GF-D8 (cell line): Measurements from ENCODE around the gene RNF220.
"Not testable (repeated sequence)": the region's sequence is repeated elsewhere in the genome, so short reads cannot be mapped to it uniquely, and the experiment has no call there.

Experiments used
- DNase-seq: peaks from one replicate; lab custom pipeline; 2025; lab: John Stamatoyannopoulos, UW

RNF220 gene

DNA sequence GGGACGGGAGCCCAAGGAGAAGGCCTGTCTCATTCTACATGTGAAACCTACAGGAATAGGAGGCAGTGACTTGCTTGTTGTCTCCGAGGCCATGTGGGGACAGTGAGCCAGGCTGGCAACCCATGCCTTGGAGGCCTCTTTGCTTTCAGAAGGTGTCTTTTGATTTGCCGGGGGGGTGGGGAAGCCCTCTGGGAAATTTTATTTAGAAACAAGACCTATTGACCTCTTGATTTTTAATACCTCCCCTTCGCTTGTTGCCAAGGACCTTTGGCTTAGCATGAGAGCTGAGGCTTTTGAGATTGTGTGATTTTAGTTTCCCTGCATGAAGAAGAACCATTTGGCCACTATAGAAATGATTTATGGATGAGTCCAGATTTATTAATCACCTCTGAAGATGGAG, 273.6 kb downstream of the RNF220 start:
- no peak for DNase-seq

- no peak for DNase-seq
These were observed 274.4 kb downstream of the RNF220 start for GRCh38 chr1:44679468-44679867.

- DNase-seq: peak; percentile 17
These were observed 277.1 kb downstream of the RNF220 start for GRCh38 chr1:44681905-44682882.

GRCh38 chr1:44682883-44683265, 277.8 kb downstream of the RNF220 start:
- no peak for DNase-seq

DNA sequence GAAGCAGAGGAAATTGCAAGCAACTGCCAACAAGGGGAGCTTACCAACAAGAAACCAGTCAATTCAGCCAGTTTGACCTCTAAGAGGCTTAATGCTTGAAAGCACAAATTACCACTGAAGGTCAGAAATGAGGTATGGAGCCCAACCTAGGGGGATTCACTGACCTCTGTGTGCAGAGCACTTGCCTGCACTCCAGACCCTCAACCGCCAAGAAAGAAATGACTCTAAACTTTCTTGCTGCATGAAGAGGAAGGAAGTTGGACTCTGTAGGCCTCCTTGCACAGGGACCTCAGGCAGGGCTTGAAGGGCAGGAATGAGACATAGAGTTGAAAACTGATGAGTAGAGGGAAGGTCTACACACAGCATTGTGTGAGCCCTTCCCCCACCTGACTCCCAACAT, 279.5 kb downstream of the RNF220 start:
- peak; percentile 85 for DNase-seq

DNA sequence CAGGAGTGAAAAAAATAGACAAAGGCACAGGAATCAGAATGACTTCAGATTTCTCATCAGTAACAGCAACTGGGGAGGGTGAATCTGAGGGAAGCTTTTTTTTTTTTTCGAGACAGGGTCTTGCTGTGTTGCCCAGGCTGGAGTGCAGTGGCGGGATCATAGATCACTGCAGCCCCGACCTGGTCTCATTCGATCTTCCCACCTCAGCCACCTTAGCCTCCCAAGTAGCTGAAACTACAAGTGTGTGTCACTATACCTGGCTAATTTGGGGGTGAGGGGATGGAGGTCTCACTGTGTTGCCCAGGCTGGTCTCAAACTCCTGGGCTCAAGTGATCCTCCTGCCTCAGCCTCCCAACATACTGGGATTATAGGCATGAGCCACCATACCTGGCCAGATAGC, 280.2 kb downstream of the RNF220 start:
- DNase-seq: no peak

DNA sequence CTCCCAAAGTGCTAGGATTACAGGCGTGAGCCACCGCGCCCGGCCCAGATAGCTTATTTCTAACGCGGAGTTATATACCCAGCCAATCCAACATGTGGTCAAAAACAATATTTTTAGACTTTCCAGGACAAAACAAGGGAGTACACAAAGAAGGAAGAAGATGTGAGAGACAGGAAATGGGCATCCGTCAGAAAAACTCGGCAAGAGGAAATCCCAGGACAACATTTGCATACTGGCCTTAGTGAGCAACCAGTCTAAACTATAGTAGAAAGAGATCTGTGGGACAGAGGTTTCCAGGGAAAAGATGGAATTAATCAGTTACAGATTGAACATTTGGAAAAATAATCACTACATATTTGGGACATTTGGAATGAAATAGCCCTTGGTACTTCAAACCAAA, 280.8 kb downstream of the RNF220 start:
- DNase-seq: no peak

- DNase-seq: no peak
These were observed 283.8 kb downstream of the RNF220 start for GRCh38 chr1:44688760-44689446.

DNA sequence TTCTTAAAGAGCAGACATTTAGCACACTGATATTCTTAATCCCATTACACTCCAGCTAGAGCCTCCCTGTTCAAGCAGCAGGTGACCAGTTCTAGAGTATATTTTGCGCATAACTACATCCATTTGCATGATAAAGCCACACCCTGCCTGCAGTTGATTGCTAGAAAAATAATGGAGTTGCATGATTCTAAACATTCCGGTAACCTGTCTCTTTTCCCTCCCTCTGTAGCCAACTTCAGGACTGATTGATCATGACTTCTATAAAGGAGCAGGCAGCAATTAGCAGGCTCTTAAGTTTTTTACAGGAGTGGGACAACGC, 284.4 kb downstream of the RNF220 start:
- DNase-seq: no peak

DNA sequence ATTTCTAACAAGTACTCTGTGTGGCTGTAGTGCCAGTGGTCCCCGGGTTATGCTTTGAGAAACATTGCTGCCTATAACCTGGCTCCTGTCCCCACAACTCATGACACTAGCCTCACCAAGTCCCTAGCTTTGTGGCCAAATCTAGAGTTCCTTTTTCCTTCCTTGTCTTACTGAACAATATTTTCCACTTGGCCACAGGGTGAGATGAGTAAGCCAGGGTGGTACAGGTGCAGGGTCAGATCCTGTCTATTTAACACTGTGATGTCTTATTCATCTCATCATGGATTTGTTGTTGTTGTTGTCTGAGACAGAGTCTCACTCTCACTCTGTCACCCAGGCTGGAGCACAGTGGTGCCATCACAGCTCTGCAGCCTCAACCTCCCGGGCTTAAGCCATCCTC, 288.1 kb downstream of the RNF220 start:
- DNase-seq: peak; percentile 38

- DNase-seq: no peak
These were observed 288.8 kb downstream of the RNF220 start for GRCh38 chr1:44693900-44694299.

DNA sequence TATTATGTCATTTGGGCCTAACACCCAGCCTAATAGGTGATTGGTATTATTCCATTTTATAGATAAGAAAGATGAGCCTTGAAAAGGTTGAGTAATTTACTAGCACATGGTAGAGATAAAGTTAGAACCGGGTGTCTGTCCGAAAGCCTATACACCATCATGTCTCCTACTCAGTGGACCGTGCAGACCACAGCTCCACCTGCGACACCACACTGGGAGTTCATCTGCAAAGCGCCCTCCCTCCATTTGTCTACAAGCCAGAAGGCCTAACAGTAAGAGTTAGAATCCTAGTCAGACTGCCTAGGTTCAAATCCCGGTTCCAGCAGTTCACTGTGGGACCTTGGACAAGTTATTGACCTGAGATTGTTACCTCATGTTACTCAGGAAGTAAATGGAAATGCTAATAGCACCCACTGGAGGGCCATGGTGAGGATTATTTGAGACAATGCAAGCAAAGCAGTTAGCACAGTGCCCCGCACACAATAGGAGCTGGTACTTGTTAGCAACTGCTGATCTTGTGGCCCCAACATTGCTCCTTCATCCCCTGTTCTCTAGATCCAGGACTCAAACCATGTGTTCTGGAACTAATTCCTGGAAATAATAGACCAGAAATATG, 289.9 kb downstream of the RNF220 start:
- no peak for DNase-seq

DNA sequence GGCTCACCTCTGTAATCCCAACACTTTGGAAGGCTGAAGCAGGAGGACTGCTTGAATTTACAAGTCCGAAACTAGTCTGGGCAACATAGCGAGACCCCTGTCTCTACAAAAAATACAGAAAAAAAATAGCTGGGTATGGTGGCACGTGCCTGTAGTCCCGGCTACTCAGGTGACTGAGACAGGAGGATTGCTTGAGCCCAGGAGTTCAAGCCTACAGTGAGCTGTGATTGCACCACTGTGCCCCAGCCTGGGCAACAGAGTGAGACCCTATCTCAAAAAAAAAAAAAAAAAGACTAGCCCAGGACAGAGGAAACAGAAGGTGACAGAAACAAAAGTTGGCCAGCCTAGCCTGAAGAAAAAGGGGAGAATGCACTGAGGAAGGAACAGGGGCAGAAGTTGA, 290.6 kb downstream of the RNF220 start:
- no peak for DNase-seq

- no peak for DNase-seq
These were observed 291.0 kb downstream of the RNF220 start for GRCh38 chr1:44696101-44696500.

DNA sequence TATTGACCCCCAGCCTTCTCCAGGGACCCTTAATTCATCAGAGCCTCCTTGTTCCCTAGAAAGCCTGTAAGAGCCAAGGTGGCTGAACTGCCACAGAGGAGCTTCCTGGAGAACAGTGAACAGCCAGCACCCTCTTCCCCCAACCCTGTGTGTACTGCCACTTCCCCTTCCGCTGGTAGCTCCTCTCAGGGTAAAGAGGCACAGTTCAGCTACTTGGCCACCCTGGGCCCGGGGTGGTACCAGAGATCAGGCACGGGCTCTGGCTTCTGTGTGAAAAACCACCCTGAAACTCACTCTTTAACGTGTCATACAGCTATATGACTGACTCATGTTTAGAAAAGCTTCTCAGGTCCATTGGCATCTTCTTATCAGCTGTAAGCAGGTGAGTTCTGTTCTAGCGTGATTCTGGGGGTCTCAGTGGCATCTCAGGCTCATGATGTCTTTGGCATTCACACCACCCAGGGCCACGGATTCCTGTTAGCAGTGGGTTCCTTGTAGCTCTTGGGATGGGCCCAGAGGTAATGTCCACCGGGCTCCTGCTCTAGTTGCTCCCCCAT, 291.8 kb downstream of the RNF220 start:
- DNase-seq: peak; percentile 48

- DNase-seq: no peak
These were observed 293.1 kb downstream of the RNF220 start for GRCh38 chr1:44698138-44698537.

DNA sequence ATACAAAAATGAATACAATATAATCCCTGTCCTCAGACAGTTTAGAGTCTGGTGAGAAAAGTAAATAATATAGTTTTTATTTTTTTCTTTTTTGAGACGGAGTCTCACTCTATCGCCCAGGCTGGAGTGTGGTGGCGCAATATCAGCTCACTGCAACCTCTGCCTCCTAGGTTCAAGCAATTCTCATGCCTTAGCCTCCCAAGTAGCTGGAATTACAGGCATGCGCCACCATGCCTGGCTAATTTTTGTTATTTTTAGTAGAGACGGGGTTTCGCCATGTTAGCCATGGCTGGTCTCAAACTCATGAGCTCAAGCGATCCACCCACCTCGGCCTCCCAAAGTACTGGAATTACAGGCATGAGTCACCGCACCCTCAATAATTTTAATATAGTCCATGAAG, 294.3 kb downstream of the RNF220 start:
- DNase-seq: not testable (repeated sequence)

DNA sequence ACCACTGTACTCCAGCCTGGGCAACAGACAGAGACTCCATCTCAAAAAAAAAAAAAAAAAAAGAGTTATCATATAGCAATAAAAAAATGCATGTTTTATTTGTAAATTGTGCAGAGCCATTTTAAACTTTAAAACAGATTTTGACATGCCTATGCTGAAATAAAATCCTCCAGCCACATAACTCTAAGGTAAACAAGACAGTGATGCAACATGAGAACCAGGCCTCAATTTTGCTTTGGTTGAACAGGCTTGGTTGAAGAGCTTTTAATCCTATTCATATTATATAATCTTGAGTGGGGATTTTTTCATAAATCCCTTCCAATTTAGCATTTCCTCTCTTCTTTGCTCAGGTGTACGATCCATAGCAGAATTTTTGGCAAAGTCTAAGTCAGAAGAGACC, 295.5 kb downstream of the RNF220 start:
- DNase-seq: no peak

DNA sequence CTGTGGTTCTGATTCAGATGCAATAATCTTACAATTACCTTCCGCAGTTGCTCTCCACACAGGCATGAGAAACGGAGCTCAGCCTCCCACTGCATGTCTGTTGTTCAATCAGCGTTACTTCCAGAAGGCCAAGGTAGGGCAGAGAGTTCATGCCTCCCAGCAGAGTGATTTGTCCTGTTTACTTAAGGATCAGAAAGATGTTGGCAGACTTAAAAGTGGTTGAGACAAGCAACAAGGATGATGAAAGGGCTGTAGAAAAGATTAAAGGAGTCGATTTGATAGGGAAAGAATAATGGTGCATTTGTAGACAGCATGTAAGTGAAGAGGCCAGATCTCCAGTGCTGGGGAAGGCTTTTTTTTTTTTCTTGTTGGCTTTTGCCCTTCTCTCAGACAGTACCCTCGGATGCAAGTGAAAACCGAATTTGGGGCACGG, 296.1 kb downstream of the RNF220 start:
- DNase-seq: no peak
